22Rv1 (cell line): Measurements from ENCODE around the gene BIN1.

ENCODE experiments used
- CTCF ChIP-seq: fragments of 450-650 bp; IDR thresholded peaks from 2 replicates; pipeline ENCODE4 v1.5.1; 2017; ENCODE audit warnings: mild to moderate bottlenecking
- ZFX ChIP-seq: fragments of 450-650 bp; IDR thresholded peaks from 2 replicates; pipeline ENCODE4 v1.6.1; 2017; ENCODE audit warnings: antibody characterized with exemption, borderline replicate concordance

DNA sequence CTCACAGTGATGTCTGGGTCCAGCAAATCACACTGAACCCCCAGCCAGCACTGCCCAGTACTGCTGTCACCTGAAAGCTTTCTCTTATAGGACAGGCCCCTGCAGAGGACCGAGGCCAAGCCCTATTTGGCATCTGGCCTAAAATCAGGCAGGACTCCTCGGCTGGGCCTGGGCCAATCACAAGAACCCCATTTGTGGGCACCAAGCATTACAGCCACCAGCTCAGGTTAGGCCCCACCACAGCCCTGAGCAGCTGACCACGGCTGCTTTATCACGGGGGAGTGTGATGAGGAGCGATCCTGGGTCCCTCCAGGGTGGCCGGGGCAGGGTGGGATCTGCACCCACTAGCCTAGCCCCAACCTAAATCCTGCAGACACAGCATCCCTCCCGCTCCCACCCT, 8.2 kb downstream of the BIN1 start:
- TF ChIP-seq CTCF (no peak), ZFX (no peak)
